IPS DF 4.7 (cell line): ENCODE results near the gene ZNF749.

Experiments
- DNase-seq: peaks from one replicate; pipeline ENCODE4 v3.0.0-alpha.2; 2013; ENCODE audit warnings: low spot score; ENCODE audit errors: extremely low read depth

ZNF749 gene

DNA sequence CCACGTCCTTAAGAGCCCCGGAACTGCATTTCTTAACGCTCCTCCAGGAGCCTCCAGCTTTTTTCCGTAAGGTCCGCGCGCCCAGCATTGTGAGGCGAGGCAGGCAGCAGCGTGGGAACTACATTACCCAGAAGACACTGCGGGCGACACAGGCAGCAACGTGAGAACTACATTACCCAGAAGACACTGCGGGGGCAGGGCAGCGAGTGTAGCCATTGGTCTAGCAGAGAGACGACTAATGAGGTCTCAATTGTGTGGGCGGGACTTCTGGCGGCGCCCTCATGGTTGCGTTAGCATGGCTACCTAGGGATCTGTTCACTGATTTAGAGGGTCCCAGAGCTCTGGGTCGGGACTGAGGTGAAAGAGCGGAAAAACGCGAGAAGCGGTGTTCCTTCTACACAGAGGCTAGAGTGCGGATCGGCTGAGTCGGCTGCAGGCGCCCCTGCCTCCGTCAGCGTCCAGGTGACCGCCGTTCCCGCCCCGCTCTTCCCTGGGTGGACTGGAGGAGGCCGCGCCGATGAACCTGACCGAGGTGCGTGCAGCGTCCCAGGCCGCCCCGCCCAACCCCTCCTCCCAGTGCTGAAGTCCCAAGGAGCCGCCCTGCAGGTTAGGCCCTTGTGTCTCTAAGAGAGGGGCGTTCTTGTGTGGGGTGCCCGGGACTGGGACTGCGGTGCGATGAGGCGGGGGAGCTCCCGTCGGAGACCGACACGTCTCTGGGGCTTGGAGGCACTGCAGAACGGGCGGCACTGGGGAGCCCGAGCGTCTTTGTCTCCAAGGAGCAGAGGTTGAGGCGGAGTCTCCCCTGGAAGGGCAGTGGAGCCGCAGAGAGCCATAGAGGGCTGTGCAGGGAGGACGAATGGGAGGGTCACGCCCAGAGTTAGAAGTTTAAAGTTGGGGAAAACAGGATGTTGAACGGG lies at the start of gene ZNF749:
Gene ZNF749 (plus strand): TSS at position 264 of the 917 bp plus-strand sequence. CDS start 254 bp downstream, at position 518.
- DNase-seq: peak; percentile 96

DNA sequence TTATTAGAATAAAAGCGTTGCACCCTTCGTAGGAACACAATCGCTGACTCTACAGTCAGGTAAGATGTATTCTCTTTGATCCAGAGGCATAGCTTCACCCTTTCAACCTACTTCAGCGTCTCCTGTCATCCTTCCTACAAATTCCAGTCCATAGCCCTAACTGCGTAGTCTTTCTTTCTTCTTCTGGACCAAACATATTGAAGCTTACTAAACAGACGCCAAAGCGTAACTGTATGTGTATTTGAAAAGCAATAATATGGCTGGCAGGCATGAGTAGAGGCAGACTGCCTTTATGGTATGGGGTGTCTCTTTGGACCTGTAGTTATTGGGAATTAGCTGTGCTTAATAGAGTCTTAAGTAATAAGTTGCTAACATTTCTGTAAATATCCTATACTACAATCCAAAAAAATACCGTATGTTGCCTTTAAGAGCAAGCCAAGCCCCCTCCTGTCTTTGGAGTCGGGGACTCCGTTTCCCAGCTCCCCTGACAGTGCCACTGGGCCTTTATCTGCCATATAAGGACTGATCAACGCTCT lies 45.9 kb upstream of the ZNF749 start:
- DNase-seq: no peak

DNA sequence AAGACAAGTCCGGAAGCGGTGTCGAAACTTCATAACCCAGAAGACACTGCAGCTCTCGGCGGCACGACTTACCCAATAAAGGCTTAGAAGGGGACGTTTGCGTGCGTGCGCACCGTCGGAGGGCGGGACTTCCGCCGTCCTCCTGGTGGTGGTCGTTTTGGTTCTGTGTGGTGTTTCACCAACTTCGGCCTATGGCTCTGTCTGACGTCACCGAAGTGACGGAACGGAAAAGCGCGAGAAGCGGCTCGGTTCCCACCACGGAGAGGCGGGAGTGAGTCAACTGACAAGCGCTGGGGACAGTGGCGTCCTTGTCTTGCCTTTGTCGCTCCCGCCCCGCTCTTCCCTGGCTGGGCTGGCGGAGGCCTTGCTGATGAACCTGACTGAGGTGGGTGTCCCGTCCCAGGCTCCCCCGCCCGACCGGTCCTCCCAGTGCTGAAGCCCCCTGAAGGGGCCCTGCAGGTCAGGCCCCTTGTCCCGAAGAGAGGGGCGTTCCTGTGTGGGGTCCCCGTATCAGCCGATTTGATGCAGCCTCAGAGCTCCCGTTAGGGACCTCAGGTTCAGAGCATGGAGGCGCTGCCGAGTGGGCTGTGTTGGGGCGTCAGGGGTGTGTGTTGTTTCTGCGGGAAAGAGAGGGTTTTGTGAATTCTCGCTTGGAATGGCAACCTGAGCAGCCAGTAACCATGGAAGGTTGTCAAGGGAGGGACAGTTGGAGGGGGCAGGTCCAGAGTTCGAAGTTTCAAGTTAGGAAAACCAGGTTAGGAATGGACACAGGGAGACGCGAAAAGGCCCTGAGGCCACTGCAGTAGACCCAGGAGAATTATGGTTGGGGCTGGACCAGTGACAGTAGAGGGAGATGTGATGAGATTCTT lies 45.2 kb upstream of the ZNF749 start, which contains the start of gene ZNF548:
Gene ZNF548 (plus strand): TSS at position 125 of the 869 bp plus-strand sequence. CDS start 246 bp downstream, at position 371.
- DNase-seq: peak; percentile 100

DNA sequence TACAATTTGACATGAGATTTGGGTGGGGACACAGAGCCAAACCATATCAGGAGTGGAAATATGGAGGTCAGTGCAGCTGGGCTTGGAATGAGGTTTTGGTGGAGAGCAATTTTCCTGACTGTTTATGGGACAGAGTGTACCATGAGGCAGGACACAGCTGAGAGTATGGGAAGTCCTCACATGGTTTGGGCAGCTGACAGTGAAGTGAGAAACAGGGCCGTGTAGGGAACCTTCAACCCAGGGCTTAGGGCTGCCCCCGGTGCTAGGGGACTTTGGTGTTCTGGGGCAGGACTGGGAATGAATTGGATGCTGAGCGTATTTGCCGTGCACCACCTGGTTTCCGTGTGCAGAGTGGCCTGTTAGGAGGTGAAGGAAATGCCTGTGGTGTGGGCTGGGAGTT lies 39.4 kb upstream of the ZNF749 start:
- DNase-seq: no peak

DNA sequence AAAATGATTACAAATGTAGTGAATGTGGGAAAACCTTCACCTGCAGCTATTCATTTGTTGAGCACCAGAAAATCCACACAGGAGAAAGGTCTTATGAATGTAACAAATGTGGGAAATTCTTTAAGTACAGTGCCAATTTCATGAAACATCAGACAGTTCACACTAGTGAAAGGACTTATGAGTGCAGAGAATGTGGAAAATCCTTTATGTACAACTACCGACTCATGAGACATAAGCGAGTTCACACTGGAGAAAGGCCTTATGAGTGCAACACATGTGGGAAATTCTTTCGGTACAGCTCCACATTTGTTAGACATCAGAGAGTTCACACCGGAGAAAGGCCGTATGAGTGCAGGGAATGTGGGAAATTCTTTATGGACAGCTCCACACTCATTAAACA lies 36.3 kb upstream of the ZNF749 start:
- DNase-seq: no peak

DNA sequence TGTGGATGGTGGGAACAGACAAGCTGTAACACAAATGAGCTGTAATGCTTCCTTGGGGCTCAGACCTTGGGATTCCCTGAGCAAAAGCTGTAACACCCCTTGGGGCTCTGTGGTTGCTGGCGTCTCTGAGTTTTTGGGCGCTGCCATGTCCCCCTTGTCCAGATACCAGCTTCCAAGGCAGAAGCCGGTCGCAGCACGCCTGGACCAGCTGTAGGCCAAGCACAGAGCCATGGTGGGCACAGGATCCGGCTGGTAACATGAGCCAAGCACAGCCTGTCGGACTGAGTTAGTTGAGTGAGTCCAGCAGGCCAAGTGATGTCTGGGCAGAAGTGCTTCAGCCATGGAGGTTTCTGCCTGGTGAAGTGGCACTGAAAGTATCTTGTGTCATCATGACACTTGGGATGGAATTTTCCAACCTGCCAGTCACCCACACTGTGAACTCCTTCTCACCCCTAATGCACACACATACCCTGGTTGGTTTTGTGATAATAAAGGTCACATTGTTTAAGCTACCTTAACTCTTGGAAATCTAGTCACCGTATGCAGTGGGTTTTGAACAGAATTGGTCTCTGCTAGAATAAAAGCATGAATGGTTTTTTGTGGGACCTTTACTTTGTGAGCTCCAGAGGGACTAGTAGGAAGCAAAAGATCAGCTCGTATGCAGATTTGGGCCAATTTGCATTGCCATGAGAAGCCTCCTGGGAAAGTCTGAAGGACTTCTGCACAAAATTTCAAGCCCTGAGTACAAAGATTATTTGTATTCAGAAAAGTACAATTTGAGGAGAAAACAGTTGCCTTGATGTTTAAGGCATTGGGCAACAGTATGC lies 31.2 kb upstream of the ZNF749 start:
- no peak for DNase-seq

DNA sequence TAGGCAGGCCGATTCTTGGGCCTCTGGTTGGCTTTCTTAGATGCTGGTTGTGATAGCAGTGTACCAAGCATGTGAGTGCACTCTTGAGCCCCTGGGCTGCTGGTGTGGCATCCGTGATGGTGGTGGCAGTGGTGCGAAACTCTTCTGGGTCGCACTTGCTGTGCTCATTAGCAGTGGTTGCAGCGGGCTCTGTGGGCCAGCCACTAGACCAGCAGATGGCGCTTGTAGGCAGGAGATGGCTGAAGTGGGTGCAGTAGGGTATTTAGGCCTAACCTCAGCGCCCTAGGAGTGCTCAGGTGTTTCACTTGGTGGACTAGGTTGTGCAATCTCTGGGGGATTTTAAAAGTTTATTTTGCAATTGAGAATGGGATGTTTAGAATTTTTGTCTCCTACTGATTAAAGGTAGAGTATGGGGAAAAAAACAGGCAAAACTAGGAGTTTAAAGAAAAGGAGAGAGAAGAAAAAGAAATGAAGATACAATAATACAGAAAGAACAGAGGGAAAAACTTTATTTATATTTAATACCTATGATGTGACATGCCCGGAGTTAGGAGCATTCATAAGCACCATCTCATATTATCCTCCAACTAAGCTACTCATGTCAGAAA lies 28.5 kb upstream of the ZNF749 start:
- DNase-seq: no peak

DNA sequence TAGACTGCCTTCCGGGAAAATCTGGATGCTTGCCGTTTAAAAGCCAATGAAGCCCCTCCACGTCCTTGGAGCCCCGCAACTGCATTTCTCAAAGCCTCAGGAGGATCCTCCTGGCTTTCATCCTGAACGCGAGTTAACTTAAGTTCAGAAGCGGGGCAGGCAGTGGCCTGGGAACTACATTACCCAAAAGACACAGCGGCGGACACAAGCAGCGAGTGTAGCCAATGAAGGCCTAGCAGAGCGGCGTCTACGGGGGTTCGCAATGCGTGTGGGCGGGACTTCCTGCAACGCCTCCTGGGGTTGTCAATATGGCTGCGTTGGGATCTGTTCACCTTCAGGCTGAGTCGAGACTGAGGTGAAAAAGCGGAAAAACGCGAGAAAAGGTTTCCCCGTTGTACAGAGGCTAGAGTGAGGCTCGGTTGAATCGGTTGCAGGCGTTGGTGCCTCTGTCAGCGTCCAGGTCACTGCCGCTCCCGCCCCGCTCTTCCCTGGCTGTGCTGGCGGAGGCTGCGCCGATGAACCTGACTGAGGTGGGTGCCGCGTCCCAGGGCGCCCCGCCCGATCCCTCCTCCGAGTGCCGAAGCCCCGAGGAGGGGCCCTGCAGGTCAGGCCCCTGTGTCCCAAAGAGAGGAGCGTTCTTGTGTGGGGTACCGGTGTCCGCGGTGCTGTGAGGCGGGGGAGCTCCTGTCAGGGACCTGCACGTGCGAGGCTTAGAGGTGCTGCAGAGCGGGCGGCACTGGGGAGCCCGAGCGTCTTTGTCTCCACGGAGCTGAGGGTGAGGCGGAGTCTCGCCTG lies 24.1 kb upstream of the ZNF749 start, which contains the start of gene ZNF17:
Gene ZNF17 (plus strand): TSS at position 285 of the 795 bp plus-strand sequence. CDS start 2,455 bp downstream, outside the sequence.
- no peak for DNase-seq

DNA sequence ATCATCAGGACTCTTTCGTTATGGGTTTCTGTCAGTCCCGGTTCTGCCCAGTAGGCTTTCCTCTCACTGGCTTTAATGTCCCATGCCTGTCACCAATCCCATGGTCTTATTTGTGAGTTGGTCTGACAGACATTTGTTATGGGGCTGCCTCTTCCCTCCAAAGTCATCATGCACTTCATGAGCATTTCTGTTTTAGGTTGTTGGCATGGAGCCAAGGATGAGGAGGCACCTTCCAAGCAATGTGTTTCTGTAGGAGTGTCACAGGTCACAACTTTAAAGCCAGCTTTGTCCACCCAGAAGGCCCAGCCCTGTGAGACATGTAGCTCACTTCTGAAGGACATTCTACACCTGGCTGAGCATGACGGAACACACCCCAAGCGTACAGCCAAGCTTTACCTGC lies 15.7 kb upstream of the ZNF749 start:
- DNase-seq: no peak

DNA sequence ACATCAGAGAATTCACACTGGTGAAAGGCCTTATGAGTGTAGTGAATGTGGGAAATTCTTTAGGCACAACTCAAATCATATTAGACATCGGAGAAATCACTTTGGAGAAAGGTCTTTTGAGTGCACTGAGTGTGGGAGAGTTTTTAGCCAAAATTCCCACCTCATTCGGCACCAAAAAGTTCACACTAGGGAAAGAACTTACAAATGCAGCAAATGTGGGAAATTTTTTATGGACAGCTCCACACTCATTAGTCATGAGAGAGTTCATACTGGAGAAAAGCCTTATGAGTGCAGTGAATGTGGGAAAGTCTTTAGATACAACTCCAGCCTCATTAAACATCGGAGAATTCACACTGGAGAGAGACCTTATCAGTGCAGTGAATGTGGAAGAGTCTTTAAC lies 14.1 kb upstream of the ZNF749 start:
- DNase-seq: no peak

DNA sequence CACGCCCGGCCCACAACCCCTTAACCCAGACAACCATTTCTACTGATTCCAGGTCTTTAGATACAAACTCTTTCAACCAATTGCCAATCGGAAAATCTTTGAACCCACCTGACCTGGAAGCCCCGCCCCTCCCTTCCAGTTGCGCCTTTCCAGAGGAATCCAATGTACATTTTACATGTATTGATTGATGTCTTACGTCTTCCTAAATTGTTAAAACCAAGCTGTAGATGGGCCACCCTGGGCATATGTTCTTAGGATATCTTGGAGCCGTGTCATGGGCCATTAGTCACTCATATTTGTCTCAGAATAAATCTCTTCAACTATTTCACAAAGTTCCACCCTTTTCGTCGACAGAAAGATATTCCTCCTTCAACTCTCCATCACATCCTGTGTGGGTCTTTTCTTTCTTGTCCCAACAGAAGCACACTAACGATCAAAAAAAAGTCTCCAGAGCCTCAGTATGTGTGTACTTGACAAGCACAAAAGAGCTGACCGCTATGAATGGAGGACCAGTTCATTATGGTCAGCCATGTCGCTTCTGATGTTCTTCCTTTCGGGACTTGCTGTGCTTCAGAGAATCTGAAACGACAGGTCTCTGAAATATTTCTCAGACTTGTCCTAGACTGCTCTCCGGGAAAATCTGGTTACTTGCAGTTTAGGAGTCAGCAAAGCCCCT lies 601 bp upstream of the ZNF749 start:
- no peak for DNase-seq

DNA sequence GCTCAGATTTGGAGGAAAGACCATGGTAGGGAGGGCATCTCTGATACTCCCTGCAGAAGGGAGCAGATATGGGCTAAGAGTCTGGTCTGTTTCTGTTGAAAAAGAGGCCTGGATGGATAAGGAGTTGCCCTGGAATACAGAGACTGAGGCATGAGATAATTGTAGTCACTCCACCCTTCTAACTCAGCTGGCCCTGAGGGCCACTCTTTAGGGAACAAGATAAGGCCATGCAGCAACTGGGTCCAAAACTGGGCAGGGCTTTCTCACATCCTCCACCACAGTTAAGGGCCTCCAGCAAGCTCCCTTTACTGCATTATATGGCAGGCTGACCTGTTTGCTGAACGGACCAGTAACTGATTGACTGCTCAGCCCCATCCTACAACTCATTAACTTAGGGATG lies 1.3 kb downstream of the ZNF749 start:
- no peak for DNase-seq

DNA sequence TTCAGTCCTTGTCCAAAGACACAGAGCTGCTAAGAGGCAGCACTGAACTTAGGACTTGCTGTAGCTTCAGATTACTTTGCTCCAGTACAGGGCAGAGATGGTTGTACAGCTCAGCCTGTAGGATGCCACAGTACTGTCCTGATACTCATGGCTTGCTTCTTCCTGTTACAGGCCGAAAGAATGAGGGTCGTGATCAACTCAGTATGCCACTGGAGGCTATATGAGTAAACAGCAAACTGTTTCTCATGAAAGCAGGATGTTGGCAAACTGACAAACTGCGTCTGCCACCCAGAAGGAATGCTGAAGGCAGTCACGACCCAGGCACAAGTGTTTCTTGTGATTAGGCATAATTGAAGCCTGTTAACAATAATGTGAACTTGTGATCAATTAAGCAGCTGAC lies 2.8 kb downstream of the ZNF749 start:
- DNase-seq: no peak

DNA sequence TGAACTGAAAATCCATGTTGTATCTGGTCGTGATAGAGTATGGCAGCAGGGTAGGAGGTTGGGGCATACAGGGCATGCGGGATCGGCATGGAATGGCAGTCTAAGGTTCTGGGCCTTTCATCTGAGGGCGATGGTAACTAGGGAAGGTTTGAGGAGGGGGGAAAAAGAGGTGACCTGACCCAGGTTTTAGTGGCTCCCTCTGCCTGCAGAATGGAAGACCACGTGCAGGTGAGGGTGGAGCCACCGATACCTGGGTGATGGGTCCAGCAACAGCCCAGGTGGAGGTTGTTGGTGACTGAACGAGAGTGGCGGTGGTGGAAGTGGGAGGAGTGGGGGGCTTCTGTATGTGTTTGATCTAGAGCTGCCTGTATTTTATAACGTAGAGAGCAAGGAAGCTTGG lies 3.8 kb downstream of the ZNF749 start:
- no peak for DNase-seq

DNA sequence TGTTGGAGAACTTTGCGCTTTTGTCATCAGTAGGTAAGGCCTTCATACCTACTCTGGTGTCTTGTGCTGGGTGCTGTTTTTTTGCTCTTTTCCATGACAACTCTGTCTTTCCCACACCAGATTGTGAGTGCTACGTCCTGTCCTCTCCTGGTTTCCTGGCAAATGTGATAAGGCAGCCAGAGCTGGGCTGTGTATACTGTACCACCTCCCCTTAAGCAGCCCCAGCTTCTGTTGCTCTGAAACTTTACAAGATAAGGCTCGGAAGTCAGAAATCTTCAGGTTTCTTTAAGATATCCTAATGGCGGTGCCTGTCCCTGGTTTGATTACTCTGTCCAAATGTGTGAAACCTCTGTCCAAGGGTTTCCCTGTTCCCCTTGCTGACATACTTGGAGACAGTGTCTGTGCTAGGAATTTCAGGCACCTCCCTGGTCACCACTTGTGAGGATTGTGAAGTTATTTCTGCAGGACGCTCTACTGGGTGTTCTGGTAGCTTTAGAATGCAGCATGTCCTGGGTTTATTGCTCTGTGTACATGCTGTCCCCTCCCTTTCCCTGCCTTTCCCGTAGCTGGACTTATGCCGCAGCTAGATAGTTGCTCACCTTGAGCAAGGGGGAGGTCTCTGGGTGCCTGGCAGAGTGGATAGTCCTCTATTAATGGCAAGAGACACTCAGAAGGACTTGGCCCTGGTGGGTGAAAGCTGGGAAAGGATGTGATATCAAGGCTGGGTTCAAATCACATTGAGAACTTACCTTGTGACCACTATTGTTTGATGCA lies 7.0 kb downstream of the ZNF749 start:
- DNase-seq: no peak

DNA sequence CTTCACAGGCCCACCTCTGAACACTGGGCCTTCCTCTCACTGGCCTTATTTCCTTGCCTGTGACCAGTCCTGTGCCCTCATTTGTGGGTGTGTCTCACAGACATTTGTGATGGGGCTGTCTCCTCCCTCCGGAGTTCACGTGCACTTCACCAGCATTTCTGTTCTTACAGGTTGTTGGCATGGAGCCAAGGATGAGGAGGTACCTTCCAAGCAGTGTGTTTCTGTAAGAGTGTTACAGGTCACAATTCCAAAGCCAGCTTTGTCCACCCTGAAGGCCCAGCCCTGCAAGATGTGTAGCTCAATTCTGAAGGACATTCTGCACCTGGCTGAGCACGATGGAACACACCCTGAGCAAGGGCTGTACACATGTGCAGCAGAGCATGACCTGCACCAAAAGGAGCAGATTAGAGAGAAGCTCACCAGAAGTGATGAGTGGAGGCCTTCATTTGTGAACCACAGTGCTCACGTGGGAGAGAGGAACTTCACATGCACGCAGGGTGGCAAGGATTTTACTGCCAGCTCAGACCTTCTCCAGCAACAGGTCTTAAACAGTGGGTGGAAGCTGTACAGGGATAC lies 8.1 kb downstream of the ZNF749 start:
- no peak for DNase-seq

DNA sequence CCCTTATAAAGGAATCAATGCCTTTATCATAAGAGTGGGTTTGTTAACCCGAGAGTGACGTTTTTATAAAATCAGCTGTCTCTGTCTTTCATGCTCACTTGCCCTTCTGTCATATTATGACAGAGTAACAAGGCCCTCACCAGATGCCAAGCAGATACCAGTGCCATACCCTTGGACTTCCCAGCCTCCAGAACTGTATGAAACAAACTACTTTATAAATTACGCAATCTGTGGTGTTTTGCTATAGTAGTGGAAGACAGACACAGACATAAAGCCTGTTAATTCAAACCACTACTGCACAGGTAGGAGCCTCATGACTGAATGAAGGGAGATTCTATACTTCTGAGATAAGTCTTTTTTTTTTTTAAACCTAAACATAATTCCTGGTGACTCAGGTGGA lies 17.2 kb downstream of the ZNF749 start:
- DNase-seq: no peak
